Body of pancreas (tissue), 4 donors: ENCODE results near the gene EME2.

Source experiments
- POLR2A ChIP-seq, 3 donors: fragments of 450-650 bp; IDR thresholded peaks; one replicate each; pipeline ENCODE4 v1.6.1; 2016; ENCODE audit warnings: antibody characterized with exemption in 3 of 3, mild to moderate bottlenecking in 2 of 3
- TF ChIP-seq, protein P1 (sequence below), 7 experiments: fragments of 450-650 bp in 4 of 7; fragments of 200-600 bp in 3 of 7; sonication (generic) in 3 of 7; IDR thresholded peaks; one replicate each; pipeline ENCODE4 v1.5.1; 2016 to 2019; ENCODE audit warnings: antibody characterized with exemption in 7 of 7

DNA sequence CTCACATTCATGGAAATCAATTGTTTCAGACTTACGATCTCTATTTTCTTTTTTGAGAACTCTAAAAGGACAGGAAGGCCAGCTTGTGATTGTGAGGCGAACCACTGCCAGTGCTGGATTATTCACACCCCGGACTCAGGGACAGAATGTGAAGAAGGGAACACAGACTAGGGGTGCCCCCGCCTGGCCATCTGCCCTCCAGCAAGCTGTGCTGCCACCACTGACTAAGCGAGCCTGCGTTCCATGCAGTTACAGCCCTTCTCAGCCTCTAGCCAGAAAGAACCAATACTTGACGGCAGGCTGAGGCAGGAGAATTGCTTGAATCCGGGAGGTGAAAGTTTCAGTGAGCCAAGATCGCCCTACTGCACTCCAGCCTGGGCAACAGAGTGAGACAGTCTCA, 51.2 kb downstream of the EME2 start:
- TF ChIP-seq, protein P1, sequence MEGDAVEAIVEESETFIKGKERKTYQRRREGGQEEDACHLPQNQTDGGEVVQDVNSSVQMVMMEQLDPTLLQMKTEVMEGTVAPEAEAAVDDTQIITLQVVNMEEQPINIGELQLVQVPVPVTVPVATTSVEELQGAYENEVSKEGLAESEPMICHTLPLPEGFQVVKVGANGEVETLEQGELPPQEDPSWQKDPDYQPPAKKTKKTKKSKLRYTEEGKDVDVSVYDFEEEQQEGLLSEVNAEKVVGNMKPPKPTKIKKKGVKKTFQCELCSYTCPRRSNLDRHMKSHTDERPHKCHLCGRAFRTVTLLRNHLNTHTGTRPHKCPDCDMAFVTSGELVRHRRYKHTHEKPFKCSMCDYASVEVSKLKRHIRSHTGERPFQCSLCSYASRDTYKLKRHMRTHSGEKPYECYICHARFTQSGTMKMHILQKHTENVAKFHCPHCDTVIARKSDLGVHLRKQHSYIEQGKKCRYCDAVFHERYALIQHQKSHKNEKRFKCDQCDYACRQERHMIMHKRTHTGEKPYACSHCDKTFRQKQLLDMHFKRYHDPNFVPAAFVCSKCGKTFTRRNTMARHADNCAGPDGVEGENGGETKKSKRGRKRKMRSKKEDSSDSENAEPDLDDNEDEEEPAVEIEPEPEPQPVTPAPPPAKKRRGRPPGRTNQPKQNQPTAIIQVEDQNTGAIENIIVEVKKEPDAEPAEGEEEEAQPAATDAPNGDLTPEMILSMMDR (IDR thresholded peaks at IDR 0.05): peak in 1 of 7 experiments; percentile 5
- TF ChIP-seq POLR2A (IDR thresholded peaks at IDR 0.05): no peak
